Bone marrow (tissue), 2 donors: ENCODE measurements around the gene DOCK1.

Experiments
- DNase-seq, 2 donors: peaks; one replicate each; lab custom pipeline; 2025; lab: John Stamatoyannopoulos, UW

DOCK1 gene

DNA sequence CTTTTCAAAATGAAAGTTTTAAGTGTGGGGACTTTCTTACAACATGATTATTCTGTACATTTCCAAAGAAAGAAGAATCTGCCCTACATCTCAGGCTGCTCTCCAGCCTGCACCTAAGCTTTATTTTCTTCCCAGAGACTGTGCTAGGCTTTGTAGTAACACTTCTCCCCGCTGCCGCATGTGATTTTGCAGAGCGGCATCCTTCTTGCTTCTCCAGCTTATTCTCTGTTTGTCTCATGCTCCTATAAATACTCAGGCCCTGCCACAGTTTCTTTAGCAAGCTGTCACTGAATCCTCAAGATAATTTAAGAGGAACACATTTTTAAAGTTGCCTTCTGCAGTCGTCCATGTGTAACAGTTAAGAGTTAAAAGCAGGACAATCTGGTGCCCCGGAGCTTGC is 237.6 kb downstream of the DOCK1 start:
- DNase-seq: no peak

DNA sequence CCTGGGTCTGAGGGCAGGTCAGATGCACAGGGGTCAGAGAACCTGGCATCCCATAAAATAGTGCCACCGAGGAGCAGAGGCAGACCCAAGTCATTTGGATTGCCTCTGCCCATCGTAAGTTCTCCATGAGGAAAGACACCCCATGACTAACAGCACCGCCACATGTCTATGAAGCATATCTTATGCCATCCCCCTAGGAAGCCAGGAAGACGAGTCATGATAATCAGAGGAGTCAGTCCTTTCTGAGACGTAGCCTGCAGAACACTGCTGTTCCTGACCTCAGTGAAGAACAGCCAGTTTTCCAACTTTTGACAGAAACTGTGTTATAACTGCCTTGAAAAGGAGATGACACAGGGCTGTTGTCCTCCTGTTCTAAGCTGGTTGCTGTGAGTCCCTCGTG is 239.9 kb downstream of the DOCK1 start:
- DNase-seq: no peak

DNA sequence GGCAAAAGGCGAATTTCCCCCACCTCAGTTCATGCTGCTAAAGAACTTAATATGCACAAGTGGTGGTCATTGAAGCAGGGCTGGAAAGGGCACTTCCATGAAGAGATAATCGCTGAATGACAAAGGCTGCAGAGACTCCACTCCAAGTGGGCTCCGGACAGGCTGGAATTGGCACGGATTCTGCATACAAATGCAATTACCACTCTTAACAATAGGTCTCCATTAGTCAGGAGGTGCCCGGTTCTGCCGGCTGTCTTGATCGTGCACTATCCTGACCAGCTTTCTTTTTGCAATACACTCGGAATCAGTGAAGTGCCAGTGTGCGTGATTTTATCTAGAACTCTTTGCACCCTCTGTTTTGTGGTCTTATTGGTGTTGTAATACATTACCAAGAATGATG is 241.4 kb downstream of the DOCK1 start:
- no peak for DNase-seq

DNA sequence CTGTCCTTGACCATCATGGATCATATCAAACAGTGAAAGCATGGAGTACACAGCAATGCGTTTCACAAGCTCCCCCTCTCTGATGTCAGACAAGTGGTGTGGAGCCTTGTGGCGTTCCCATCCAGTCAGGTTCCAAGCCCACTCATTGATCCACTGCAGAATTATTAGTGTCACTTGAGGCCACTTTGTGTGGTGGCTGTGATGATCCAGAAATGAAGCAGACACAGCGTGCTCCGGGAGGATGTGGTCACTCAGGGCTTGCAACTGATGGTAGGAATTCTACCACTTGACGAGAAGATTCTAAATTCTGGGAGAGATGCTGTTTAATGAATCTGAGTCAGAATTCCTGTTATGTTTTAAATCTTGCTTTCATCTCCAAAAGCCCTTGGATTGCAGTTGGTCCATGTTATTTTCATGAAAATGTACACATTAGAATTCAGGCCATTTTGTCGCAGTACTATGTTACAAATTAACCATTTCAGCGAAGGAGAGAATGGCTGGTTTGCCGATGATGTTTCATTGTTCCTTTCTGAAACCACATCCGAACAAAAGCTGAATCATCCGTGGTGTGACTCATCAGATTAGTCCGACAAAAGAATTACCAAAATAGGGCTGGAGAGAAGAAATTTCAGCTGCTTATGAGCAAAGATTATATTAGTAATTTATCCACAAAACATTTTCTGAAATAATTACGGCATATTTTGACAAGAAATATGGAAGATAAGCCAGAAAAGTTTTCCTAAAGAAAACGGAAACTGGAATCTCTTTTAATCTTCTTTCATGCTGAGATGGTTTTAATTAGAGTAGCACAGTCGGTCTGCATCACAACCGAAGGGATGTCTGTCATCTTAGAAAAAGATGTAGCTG is 243.1 kb downstream of the DOCK1 start:
- peak in 1 of 2 donors; percentile 68 for DNase-seq

DNA sequence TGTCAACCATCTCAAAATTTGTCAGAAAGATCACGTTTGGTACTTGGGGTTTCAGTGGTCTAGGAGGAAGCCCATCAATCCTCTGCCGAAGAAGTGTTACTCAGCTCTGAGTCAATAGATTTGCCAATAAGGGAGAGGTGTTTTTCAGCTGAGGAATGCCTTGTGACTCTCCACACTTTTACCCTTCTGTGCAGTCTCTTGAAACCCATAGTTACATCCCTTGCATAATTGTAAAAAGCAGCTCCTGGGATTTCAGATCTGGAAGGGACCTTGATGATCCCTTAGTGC is 243.6 kb downstream of the DOCK1 start:
- peak in 1 of 2 donors; percentile 28 for DNase-seq

DNA sequence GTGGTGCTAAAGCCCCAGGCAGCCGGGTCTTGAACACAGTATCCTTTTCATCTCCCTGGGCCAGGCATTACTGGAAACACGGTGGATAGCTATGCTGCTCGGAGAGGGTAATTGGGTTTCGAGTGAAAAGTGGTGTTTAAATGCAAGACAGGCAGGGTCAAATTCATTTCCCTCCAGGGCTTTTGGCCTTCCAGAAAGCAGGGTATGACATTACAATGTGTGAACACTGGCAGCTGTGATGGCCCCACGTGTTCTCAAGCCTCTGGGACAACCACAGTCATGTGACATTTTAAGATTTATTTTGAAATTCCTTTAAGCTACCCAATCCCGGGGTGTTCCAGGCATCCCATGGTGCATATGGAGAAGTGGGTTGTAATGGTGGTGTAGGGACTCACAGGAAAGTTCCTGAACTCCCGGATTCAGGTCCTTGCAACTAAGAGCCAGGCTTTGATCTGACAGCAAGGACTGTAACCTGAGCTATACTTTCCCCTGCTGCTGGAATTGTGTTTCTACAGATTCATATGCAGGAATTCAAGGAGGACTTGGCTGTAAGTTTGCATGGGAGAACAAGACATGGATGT is 244.4 kb downstream of the DOCK1 start:
- no peak for DNase-seq

DNA sequence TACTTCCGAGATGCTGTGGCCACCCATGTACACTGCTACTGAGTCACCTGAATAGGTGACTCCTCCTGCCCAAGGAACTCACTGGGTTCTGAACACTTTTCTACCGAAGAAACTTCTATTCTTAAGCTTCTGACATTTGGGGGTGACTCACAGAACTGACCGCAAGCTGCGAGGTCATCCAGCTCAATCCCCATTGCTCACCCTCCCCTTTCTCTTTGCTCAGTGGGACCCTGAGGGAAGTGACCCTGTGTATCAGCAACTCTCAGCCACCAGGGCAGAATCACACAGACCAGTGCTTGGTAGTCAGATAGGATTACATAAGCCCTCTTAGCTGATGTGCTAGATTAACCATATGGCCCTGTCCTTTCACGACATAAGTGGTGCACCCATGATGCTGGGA is 244.9 kb downstream of the DOCK1 start:
- DNase-seq: no peak

DNA sequence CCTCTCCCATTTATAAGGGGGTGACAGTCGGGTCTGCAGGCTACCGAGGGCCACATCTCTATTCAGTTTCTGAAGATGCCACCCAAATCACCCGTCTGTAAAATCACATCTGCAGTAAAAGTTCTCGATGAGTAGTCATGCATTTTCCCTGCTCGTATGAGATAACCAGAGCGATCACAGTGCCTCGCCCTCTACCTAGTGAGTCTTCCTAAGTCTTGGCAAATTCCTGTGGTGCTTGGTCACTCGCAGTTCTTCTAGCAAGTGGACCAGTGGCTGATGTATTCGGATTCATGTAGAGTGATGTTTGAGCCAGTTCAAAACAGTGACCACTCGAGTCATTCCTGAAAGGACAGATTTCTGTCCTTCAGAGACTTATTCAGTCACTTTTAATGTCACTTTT is 246.3 kb downstream of the DOCK1 start:
- DNase-seq: no peak

DNA sequence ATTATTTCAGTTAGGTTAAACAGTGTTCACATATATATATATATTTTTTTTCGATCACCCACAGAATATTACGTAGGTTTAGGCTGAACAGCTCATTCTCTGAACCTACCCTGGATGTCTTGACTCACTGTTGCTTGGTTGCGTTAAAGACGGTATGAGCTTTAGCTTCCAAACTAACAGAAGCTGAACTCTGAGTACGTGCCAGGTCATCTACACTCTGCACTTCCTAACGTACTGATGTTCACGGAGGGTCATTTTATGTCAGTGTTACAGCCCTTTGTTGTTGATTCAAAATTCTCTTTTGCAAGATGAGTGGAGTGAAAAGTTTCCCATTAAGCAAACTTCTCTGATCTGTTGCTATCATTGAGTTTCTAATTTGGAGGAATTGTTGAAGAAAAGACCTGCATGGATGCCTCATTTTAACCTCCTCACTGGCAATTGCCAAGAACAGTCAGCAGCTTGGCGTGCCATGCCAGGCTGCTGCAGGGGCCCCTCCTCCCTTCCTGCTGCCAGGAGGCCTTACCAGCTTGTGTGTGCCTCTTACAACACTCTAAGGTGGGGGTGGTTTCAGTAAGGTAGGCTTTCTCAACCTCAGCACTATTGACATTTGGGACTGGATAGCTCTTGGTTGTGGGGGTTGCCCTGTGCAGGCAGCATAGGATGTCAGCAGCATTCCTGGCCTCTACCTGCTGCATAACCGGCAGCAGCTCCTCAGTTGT is 246.9 kb downstream of the DOCK1 start:
- no peak for DNase-seq

DNA sequence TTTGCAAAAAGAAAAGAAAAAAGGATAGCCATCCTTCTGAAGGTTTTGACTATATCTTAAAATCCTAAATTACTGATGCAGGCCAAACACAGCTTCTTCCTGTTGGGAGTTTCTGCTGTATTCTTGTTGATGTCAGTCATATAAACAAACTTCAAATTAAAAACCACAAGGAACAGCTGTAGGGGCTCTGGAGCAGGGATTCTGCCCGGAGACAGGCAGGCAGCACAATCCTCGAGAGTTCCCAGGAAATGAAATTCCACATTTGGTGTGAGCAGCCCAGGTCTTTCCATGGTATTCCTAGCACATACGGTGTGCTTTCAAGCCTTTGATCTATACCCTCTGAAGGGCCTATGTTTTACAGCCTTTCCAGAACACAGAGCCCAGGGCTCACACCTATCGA is 248.0 kb downstream of the DOCK1 start:
- DNase-seq: no peak

DNA sequence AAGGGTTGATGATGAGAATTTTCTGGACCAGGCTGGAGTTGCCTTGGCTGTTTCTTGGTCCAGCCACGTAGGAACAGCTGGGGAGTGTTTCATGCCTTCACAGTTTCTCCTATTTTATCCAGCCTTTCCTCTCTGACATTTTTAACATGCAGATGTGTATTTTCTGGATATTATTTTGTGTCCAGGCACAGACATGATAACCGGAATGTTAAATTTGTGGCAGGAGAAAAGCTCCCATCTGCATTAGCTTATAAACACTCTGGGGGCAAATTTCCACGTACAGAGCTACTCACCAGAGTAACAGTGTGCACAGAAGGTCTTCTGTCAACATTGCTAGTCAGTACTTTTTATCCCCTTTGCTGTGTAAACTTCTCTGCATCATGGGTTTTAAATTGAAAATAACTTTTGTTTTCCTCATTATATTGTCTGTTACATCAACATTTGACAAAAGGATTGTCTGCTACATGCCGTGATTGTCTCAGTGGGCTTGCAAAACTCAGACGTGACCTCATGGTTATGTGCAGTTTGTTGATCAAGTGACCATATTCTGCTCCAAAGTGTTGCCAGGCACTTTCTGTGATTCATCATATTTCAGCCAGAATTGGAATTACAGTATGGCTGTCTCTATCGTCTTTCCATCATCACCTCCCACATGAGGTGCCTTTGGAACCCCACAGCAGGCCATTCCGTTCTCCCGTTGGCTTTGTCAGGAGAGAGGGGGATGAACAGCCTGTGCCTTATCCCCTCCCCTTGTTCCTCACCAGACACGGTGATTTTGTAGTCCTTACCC is 249.8 kb downstream of the DOCK1 start:
- DNase-seq: no peak

DNA sequence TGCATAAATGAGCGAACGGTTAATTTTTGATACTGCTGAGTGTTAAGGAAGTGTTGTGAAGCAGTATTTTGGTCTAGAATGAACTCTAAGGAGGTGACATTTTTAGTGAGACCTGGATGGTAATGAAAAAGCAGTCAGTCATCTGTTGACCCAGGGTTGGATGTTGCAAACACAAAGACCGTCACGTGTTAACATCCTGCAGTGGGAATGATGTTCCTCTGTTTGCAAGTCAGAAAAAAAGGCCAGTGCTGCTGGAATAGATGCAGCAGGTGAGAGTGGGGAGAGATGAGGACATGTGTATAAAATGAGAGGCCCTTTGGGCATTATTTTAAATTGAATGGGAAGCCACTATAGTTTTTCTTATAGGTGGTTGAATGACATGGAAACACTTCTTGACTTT is 251.9 kb downstream of the DOCK1 start:
- no peak for DNase-seq

DNA sequence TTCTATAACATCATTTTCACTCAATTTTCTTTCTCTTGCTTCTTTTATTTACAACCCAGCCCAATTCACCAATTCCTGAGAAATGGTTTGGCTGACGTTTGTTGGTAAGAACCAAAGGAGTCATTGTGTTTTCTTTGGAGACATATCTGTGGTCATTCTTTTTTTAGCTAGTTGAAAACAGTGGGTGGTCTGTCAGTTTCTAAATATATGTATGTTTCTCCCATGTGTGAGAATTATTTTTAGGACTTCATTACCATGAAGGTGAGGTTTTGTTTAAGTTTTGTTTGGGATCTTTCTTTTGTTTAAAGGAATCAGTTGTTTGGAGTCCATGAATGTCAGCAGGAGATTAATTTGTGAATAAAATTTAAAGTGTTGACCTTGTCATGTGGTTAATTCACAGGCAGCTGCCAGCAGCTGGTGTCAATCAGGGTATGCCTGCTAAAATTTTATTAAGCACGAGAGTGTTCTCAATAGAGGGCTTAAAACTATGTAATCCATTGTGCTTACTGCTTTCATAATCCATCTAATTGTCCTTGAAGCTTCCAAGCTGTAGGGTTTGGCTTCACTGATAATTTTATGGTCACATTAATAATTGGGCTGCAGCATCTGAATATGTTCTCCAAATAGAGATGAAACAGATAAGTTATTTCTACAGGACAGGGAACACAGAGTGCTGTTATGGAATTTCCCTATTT is 252.4 kb downstream of the DOCK1 start:
- DNase-seq: no peak

DNA sequence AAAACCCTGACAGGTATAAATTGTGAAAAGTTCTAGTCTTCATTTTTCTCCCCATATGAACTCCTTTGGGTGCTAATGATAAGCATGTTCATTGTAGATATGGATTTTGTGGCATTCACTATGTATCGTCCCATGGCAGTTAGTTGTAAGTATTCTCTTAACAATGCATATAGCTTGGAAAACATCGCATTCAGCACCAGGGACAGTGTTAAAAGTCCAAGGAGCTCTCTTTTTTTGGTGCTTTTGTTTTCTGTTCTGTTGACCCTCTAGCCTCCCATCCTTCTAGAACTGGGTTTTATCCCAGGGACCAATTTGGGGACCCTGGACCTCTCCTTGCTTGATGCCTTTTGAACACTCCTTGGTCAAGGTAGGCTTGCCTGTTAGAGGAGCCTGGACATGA is 253.4 kb downstream of the DOCK1 start:
- no peak for DNase-seq

DNA sequence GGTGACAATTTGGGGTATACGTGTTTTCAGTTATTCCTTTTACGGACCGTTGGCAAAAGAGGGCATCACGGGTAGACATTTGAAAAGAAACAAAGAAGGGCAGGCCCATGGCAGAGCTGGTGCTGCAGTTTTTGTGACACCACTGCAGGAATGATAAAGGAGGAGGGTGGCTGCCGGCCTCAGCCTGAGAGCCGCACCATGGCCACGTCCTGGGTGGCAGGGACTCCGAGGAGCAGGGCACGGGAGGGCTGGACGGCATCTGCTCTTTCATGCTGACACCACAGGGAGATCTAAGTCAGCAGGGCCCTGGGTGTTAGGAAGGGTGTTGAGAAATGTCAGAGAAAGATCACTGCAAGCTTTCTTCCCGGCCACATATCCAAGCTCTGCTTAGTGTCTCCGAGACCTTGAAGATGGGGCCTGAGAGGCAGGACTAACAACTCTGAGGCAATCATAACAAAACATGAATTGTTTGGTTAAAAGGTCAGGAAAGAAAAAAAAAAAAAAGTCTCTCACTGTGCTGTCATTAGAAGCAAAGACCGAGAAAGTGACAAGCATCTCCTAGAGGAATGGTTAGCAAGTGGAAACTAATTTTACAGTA is 254.5 kb downstream of the DOCK1 start:
- DNase-seq: no peak

DNA sequence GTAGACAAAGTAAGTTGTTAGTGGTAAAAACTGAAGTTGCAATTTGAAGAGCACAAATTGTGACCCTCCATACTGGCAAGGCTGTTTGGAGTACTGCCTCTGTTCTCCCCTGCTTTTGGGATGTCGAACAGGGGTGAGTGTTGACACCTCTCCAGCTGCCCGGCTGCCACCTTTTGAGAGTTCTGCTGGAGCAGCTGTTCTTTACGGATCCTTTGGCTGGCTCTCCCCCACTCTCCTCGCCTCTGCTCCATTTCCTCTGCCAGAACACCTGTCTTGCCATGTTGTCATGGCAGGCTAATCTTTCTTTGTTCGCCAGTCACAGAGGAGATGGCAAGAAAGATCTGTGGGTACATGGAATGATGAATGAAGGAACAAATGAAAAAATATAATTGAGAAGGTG is 256.3 kb downstream of the DOCK1 start:
- DNase-seq: no peak

DNA sequence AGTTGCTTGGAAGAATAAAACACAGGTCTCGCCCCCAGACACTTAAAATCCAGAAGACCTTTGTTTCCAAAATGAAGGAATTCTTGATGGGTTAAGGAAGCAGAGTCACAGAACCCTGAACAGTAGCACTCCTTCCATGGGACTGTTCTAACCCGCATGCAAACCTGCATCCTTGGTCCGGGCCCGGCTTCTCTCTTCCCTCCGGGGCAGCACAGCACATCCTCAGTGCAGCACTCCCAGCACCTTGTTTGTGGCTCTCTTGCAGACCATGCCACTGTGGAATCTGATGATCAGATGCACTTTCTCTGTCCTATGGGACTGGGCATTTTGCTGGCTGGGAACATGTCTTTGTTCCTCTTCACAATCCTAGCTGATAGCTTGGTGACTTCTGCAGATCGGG is 257.6 kb downstream of the DOCK1 start:
- no peak for DNase-seq

DNA sequence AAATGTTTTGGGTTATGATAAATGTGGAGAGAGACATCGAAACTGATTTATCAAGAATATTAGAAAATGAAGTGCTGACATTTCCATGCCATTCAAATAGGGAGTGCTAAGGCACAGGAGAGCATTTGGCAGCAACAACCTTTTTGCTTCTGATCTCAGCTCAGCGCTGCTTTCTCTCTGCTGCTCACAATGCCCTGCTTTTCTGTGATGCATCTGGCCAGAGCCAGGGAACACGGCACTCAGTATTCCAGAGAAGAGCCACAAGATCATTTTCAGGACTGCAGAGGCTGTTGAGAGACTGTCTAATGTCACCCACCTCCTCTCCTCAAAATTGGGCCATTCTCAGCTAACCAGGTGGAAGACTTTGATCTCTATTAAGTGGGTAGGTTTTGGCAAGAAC is 263.0 kb downstream of the DOCK1 start:
- DNase-seq: no peak

DNA sequence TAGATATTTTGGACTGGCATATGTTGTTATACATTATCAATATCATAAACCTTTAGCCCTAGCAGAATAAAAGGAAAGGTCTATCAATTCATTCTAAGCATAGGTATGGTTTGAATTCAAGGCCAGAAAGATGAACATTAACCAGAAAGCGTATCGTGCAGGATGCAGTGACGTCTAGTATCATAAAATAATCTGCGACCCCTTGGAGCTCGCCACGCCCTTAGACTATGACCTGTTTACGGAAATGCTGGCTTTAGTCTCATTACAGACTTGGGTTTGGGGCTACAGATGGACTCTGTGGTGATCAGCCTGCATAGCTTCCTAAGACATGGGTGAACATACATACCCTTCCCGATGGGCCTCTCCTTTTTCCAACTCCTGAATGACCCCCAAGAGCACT is 269.6 kb downstream of the DOCK1 start:
- no peak for DNase-seq

DNA sequence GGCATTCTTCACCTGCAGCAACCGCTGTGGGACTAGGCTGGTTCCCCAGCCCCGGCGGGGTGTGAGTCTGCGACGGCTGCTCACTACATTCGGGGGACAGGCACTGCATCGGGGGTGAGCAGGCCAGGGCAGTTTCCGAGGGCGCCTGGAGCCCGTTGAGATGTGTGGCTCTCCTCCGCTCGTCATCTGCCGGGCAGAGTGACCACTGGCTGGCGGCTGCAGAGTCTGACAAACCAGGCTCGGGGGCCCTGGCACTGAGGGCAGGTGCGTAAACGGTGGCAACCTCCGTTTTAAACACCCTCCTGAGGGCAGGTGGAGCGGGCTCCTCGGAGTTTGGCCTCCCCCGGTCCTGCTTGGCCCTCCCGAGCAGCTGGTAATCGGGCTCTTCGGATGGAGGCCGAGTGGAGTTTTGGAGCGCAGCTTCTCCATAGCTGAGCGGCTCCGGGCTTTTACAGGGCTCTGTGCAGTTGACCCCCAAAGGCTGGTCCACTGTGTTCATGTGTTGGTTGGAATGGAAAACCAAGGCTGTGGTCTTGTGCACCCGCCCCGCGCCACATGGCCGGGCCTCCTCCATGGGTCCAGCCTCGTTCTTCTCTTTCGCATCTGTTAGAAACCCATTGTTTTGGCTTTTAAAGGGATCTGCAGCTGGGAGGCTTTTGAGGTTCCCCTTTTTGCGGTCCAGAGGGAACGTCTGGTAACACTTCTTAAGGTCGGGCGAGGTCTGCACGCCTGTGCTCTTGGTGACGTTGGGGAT is 270.3 kb downstream of the DOCK1 start:
- DNase-seq: no peak

DNA sequence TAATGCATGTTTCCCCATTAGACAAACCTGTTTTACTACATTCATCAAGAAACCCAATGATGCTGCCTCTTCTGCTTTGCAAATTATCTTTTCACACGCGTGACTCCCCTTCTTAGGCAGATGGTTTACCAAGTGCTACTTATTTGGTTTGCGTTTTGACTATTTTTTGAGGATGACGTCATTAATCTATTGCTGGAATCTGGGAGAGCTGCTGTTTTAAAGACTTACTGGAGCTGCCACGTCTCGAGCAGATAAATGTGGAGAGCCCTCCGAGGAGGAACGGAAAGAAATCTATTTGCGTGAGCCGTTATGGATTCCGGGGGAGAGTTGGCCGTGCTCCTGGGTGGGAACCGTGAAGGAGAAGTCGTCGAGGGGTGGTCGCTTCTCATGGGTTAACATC is 271.4 kb downstream of the DOCK1 start:
- no peak for DNase-seq
